CMK (cell line): ENCODE measurements around the gene TNNI2.

Source experiments
- DNase-seq: peaks from one replicate; pipeline ENCODE4 v3.0.0-alpha.2; 2010; ENCODE audit warnings: low read depth

Gene TNNI2

DNA sequence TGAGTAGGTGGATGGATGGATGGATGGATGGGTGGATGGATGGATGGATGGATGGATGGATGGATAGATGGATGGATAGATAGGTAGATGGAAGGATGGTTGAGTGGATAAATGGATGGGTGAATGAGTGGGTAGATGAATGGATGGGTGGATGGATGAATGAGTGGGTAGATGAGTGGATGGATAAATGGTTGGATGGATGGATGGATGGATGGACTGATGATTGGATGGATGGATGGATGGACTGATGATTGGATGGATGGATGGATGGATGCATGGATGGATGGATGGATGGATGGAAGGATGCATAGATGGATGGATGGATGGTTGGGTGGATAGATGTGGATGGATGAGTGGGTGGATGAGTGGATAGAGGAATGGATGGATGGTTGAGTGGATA, 17.2 kb upstream of the TNNI2 start:
- DNase-seq = no peak

DNA sequence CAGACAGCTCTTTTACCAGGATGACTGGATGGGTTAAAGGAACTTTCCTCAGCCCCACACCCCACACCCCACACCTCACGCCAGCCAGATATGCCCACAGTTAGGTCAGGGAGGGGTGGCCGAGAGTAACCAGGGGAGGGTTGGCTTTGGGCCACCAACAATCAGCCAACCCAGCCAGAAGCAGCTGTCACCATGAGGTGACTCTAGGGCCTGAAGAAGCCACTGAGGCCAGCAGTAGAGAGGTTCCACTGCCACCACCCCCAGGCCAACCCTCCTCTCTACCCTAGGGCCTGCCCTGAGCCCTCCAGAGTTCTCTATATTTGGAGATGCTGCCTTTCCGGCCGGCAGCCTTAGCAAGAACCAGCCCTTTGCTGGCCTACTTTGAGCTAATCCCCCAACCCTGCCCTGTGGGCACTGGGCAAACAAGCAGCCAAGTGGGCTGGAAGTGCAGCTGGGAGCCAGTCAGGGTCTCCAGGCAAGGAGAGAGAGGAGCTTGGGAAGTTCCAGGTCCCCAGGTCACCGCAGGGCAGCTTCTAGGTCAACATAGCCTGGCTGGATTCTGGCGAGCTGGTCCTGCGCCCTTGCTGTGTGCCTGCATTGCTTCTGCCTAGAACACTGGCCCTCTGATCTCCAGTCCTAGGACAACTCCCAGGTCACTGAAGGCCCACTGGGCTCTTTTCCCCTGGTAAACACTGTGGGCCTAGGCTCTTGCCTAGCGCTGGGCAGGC, 16.0 kb upstream of the TNNI2 start:
- DNase-seq = no peak

DNA sequence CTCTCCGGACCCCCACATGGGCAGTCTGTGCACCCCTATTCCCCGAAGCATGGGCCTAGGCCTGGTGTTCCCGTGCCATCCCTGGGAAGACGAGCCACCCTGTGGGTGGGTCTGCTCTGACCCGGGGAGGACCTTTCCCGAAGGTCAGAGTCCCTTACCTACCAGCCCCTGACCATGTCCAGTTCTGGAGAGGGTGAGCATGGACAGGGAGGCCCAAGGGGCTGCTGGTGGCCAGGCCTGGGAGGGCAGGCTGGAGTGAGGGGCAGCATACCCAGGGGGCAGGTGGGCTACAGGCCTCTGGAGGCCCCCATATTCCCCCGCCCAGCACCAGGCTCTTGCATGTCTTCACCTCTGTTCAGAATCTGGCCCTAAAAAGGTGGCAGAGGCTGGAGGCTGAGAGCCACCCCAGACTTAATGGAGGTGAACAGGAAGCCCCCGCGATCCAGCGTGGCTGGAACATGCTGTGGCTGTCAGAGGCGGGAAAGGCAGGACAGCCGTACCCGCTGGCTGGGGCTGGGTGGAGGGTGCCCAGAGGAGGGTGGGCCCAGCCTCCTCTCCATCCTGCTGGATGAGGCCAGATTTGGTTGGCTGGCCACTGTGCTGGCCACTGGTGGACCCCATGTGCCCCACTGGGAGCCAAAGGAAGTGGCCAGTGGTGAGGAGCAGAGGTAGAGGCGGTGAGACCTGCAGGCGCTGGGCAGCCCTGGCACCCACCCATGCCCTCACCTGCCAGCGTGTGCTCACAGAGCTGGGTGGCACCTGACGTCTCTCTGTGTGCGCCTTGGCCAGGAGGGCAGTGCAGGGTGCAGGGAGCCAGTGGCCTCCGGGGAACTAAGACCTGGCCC, 15.2 kb upstream of the TNNI2 start:
- DNase-seq = no peak

DNA sequence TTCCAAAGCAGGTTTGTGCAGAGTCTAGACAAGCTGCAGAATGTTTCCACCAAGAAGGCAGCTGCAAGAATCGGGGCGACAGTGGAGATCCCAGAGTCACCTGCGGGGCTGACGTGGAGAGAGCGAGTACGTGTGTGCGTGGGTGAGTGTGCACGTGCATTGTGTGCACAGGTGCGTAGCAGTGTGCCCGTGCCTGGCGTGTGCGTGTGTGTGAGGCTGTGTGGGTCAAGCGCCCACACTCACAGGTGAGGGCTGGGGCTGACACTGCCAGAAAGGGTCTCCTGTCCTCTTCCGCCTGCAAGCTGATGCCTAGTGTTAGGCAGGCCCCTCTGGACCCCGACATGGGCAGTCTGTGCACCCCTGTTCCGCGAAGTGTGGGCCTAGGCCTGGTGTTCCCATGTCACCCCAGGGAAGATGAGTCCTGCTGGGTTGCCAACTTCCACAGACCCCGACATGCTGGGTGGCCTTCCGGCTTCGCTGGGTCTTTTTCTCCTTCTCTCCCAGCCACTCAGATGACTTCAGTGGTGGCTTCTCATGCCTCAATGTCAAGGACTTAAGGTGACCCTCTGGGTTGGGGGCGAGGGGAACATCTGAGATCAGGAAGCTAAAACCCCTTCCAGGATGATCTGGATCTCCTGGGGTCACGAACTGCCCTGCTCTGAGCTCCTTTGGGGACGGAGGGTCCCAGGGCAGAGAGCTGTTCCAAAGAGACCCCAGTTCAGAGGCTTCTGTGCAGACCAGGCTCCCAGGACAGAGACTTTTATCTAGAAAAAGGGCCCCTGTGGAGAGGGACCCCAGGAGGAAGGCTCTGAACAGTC, 14.4 kb upstream of the TNNI2 start:
- DNase-seq = no peak

DNA sequence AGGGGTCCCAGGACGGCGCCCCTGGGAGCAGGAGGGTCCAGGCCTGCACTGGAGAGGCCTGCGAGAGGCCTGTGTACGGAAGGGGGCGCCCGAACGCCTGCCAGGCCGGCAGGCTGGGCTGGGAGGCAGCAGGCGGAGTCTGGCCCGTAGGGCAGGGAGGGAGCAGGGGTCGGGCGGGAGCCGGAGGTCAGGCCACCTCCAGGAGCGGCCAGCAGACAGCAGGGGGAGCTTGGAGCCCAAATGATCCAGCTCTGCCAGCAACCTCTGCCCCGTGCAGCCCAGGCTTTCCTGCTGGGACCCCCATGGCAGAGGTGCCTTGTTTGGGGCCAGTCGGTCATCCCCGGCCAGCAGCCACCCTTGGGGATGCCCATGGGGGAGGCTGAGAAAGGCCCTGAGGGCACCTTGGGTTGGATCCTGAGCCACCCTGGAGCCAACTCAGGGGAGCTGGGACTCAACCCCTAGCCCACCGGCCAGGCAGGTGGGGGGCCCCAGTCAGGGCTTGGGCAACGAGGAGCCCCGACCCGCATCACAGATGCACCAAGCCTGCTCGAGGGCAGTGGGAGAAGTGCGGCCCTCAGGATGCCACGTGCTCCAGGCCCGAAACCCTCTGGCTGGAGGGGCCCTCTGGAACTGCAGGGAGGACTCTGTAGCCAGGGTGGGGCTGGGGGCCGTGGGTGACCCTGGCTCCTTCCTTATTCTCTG, 13.6 kb upstream of the TNNI2 start:
- DNase-seq = peak; percentile 49

DNA sequence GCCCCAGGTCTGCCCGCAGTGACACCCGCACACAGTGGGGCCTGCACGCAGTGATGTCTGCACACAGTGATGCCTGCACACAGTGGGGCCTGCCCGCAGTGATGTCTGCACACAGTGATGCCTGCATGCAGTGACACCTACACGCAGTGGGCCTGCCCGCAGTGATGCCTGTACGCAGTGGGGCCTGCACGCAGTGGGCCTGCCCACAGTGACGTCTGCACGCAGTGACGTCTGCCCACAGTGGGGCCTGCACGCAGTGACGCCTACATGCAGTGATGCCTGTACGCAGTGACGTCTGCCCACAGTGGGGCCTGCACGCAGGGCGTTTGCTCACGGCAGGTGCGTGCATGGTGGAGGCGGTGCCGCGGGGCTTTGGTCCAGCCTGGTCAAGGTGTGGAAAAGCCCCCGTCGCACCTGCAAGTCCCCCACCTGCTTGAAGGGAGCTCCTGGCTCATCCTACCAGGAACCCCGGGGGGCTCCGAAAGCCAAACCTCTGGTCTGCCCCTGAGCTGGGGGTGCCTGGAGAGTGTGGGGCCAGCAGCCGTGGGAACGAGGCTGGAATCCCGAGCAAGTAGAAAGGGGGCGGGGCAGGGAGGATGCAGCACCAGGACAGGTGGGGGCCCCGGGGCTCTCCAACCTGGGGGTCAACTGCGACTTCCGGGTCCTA, 12.9 kb upstream of the TNNI2 start:
- no peak for DNase-seq

DNA sequence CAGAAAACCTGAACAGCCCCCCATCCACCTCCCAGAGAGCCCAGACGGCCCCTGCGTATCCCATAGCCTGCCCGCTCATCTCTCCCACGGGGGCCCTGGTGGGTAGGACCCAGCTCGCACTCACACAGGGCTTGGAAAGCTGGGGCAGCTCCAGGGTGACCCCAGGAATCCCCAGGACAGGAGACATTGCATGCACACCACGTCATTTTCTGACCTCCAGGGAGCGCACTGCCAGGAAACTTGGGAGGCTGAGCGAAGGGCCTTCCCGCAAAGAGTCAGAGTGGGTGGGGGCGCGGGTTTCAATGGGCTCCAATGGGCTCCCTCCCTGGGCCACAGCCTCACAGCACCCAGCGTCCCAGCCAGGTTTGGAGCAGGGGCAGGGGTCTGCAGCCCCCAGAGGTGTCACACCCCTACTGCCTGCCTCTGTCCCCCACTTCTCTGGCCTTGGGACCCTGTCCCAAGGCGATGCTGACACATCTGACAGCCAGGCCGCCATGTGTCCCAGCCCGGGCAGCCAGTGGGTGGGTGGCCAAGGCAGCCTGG, 12.2 kb upstream of the TNNI2 start:
- no peak for DNase-seq

DNA sequence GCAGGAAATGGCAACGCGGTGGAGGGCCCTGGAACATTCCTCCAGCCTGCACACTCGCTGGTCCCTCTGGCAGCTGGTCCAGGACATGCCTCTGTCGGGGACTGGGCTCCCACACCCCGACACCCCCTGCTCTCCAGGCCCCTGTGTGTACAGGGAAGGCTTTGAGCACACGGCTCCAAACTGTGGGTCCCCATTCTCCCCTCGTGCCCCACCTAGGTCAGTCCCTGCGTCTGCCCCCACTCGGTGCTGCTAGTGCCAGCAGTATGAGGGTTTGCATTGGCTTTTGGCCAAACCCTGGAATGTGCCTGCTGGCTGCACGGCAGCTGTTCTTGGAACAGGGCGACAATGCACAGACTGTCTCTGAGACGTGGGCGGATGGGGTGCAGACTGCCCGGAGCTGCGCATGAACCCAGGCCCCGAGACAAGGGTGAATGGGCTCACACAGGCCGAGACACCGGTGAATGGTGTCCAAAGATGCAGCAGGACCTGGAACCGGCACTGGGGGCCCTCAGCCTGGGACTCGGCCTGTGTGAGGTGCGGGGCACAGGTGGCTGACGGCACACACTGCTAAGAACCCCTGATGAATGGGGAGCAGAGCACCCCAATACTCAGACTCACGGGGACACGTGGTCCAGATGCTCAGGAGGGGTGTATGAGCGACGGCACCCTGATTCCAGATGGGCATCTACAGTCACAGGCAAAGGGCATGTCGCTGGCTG, 11.5 kb upstream of the TNNI2 start:
- no peak for DNase-seq

DNA sequence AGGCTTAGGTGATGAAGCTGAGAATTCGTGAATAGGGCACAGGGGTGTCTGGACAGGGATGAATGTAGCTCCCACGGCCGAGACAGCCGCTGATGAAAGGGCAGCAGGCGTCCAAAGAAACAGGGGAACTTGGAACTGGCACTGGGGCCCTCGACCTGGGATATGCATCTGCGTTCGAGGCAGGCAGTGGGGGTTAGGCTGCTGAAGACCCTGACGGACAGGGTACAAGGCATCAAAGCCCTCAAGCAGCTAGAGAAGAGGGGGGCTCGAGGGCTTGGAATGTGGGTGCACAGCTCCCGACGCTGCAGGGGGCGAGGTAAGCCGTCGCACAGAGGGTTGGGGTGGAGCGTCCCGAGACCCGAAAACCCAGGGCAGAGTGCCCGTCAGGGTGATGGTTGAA, 10.8 kb upstream of the TNNI2 start:
- no peak for DNase-seq

DNA sequence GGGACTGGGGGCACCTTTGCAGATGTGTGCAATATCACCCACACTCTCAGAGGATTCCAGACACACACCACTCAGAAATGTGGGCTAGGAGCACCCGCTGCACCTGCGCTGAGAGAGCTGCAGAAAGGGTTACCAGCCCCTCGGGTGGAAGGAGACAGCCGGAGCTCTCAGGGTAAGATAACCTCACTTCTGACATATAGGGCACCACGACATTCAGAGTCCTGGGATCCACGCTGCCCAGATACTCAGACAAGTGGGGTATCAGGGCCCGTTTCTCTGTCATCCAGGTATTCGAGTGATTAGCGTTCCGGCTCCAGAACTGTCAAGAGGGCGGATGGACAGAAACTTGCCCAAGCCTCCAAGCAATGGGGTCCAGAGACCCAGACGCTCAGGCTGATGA, 10.2 kb upstream of the TNNI2 start:
- DNase-seq = no peak

DNA sequence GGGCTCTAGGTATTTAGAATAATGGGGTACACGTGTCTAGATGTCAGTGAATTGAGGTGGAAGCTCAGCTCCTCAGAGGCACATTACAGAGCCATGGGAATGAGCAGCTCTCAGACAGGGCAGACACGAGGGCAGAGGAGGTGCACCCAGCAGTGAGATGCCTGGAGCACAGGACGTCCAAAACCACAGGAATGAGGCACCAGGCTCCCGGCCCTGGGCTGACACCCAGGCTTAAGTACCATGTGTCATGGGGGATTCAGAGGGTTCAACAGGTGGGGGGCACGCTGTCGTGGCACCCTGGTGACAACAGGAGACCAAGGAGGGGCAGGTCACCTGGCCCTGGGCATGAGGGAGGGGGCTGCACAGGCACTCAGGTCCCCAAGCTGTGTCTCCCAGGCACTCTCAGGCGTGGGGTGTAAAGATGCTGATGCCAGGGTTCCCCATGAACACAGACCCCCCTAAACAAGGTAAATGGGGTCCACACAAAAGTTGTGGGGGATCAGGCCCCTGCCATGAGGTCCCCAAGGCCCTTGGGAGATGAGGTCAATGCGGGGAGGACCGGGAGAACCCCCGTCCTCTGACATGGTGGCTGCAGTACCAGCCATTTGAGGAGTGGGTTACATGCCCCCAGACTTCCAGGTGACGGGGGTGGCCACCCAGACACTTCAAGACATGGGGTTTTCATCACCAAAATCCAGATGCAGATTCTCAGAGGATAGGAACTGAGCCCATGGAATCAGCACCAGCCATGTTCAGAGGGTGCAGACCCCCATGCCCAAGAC, 9.6 kb upstream of the TNNI2 start:
- DNase-seq = no peak

DNA sequence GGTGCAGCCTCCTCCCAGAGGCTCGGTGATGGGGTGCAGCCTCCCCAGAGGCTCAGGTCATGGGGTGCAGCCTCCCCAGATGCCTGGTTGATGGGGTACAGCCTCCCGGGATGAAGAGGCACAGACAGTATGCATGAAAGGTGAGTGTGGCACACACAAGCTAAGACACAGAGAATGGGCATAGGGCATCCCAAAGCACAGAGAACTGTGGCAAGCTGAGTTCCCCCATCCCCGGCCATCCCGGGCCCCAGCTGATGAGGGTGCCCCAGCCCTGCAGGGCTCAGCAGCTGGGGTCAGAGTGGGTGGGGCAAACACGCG, 8.8 kb upstream of the TNNI2 start:
- DNase-seq = no peak

DNA sequence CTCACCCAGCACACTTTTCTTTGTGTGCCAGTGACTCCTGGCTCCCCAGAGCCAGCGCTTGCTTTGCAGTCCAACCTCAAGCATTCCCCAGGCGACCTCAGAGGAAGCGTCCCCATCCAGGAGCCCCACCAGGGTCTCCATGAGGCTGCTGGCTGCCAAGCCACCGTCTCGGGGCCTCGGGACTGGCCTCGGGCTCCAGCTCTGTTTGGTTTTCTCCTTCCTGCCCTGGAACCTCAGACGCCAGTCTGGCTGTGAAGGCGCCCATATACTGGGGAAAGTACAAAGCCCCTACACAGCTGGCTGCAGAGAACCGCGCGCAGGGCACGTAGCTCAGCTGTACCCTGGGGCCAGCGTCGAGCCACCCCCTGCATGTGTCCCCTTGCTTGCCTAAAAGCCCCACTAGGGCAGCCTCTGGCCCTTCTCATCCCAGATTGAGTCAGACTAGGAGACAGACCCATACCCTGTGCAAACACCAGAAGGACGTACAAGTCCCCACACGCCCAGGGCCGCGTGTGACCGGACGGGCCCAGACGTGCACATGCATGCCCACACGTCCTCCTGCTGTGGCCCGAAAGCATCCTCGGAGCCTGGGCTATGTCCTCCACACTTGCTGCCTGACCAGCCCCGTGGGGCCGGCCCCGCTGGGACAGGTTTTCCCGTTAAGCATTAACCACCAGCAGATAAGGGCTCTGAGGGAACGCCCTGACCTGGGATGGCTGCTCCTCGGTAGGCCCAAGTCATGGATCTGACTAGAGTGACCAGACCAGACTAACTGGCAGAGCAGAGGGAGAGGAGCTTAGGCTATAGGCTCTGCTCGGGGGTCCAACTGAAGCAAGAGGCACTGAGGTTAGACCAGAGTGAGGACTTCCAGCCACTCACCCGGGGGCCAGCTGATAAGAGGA, 8.2 kb upstream of the TNNI2 start:
- no peak for DNase-seq

DNA sequence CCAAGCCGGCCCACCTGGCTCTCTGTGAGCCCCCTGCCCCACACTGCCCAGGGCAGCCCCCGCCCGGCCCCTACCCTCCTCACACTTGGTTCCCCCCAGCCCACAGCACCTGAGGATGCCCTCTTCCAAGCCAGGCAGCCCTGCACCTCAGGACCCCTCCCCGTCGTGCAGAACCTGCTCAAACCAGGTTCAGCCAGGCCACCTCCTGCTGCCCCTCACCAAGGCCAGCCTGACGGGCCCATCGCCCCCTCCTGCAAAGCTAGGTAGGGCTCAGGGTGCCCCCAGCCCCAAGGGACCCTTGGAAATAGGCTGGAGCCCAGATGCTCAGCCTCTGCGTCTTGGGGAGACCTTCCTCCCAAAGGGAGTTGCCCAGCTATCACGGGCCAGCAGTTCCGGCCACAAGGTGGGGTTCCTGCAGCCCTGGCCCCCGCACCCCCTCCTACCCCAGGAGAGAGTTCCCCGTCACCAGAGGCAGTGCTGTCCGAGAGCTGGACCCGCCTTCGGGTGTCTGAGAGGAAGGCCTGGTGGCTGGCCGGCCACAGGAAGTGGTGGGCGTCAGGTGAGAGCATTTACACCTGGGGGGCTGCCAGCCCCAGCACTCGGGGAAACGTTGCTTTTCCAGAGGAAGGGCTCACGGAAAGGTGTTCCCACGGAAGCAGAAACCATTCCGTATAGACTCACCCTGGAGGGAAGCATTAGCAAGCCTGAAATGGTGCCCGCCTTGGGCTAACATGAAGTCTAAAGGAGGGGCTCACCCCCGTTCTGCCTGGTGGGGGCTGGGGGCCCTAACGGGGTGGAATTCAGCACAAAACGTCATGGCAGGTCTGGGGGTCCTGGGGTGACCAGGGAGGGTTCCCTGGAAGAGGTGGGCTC, 7.2 kb upstream of the TNNI2 start:
- DNase-seq = no peak

DNA sequence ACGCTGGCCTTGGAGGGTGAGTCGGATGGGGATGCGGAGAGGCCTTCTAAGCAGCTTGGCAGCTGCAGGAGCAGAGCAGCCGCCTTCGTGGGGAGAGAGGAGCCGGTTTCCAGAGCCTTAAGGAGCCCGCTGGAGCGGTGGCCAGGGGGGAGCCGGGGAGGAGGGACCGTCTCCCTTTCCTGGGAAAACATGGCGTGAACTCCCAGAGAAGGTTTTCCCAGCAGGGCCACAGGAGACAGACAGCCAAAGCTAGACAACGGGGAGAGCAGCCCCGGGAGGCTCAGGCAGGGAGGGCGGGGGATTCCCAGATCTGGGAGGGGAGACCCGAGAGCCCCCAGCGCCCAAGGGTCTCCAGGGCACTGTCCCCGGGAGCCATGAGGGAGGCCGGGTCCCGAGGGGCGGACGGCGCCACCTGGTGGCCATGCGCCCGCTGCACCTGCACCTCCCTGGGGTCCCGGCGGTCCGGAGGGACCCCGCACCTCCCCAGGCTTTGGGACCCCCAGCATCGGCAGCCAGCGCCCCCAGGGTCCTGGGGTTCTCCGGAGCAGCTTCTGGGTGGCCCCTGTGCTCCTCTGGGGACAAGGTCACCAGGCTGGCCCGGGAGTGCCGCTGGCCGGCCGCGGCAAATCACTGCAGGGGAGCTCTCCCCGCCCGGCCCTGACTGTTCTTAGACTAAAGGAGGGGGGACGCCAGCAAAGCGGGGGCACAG, 6.4 kb upstream of the TNNI2 start:
- no peak for DNase-seq

DNA sequence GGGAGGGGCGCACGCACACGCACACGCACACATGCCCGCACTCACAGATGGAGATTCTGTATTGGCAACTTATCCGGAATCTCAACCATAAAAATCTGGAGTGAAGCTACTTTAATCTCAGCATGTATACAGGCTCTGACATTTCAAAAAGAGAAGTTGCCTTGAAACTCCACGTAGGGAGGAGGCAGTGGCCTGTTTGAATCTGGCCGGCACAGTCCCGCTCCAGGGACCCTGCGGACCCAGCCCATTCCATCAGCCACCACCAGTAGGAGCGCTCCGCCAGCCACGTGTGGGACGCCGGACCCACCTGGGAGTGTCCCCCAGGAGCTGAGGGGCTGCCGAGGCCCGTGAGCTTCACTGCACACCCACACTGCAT, 5.9 kb upstream of the TNNI2 start:
- DNase-seq = no peak

DNA sequence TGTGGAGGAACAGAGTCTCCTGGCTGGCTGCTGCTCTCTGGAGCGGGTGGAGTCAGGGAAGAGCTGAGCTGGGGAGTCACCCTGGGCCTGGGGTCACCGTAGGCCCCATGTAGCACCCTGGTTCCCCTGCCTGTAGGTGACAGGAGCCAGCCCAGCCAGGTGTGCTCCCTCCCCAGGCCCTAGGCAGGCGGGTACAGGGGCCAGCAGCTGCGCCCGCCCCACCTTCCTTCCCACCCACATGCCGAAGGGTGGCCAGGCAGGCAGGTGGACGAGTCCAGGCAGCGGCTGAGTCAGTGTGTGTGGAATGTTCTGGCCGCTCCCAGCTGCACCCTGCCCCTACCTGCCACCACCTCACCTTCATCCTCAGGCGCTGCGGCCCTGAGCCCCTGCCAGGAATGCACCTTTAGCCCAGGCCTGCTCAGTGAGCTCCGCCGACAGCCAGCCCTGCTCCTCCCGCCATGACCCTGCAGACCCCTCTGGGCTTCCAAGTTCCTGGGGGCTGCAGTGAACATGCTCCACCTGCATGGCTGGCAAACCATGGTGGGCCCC, 4.6 kb upstream of the TNNI2 start:
- DNase-seq = no peak
